HepG2 (cell line): ENCODE data around the gene PSAP. TPM values are rescaled to one million over a fixed set of nuclear protein-coding genes. Genes with fewer than 3 reads are reported as not detected.

Source experiments
- ATAC-seq: fragments of 200-7000 bp; cut with Tn5 transposase; 3 replicates; pipeline ENCODE4 v1.9.1; 2020; ENCODE audit warnings: mild to moderate bottlenecking, moderate library complexity
- BruUV-seq: library from RNA; stranded (reverse); fragments of 400-500 nt; replicated peaks from 2 replicates; lab custom pipeline; 2021; lab: Mats Ljungman, UMichigan
- CTCF ChIA-PET: fragments of 300-600 bp; formaldehyde crosslinking; extraction: SDS; loops from one replicate; lab custom pipeline; 2021; ENCODE audit warnings: low total read pairs, inconsistent platforms, low intra/inter-chr PET ratio; lab: Yijun Ruan, JAX
- POLR2A ChIA-PET: fragments of 350-600 bp; sonication (Branson Sonifier 250); formaldehyde crosslinking; loops from one replicate; lab custom pipeline; 2020; ENCODE audit warnings: antibody characterized with exemption, inconsistent platforms; lab: Yijun Ruan, JAX
- DNase-seq: peaks from one replicate; pipeline ENCODE4 v3.0.0-alpha.2; 2015; ENCODE audit warnings: low spot score
- FAIRE-seq: peaks from 3 replicates; lab custom pipeline; 2011; peaks lifted over from hg19 to GRCh38; lab: Jason Lieb, UNC
- H2AFZ ChIP-seq: one replicate; pipeline ENCODE4 v1.6.1; 2011; ENCODE audit warnings: low read length, inconsistent platforms
- H3K27ac ChIP-seq: fragments of 300-600 bp; 3 replicates; pipeline ENCODE4 v1.8.0; 2011; ENCODE audit warnings: mixed run types, mild to moderate bottlenecking, mixed read lengths, low read length, inconsistent platforms; ENCODE audit not compliant: insufficient read depth; ENCODE audit errors: extremely low read length
- H3K27me3 ChIP-seq, 2 experiments: fragments of 200-600 bp in 1 of 2; 2 replicates in 1 of 2; 3 replicates in 1 of 2; pipeline versions ENCODE4 v1.6.0 to v1.8.0; 2011; ENCODE audit warnings: low read length in 2 of 2, mild to moderate bottlenecking in 2 of 2, moderate library complexity in 2 of 2, inconsistent platforms in 1 of 2; ENCODE audit not compliant: insufficient read depth in 2 of 2, control insufficient read depth in 1 of 2
- H3K36me3 ChIP-seq, 2 experiments: fragments of 200-600 bp in 1 of 2; replicated peaks in 1 of 2; 2 replicates in 1 of 2; 3 replicates in 1 of 2; pipeline versions ENCODE4 v1.5.1 to v1.8.0; 2011; ENCODE audit warnings: low read length in 2 of 2, inconsistent platforms in 1 of 2; ENCODE audit not compliant: insufficient read depth in 2 of 2, control insufficient read depth in 1 of 2
- H3K4me1 ChIP-seq: 2 replicates; pipeline ENCODE4 v1.5.1; 2012; ENCODE audit warnings: low read length, inconsistent platforms; ENCODE audit not compliant: insufficient read depth
- H3K4me2 ChIP-seq: 2 replicates; pipeline ENCODE4 v1.6.0; 2011; ENCODE audit warnings: low read depth, low read length, inconsistent platforms
- H3K4me3 ChIP-seq, 3 experiments: fragments of 200-600 bp in 1 of 3; sonication (generic), shearing (Covaris generic) in 1 of 3; replicated peaks in 1 of 3; 2 replicates each; pipeline ENCODE4 v1.5.1; 2011 to 2016; ENCODE audit warnings: low read length in 3 of 3, inconsistent platforms in 2 of 3, low read depth in 2 of 3, mild to moderate bottlenecking in 2 of 3, control low read depth in 1 of 3, mixed read lengths in 1 of 3; ENCODE audit not compliant: insufficient read depth in 1 of 3
- H3K79me2 ChIP-seq: one replicate; pipeline ENCODE4 v1.6.1; 2011; ENCODE audit warnings: low read length, inconsistent platforms; ENCODE audit not compliant: insufficient read depth
- H3K9ac ChIP-seq: 2 replicates; pipeline ENCODE4 v1.6.0; 2011; ENCODE audit warnings: mild to moderate bottlenecking, low read depth, low read length, inconsistent platforms; ENCODE audit not compliant: insufficient read depth
- H3K9me3 ChIP-seq: 2 replicates; pipeline ENCODE4 v1.5.1; 2012; ENCODE audit warnings: mild to moderate bottlenecking, low read length
- H4K20me1 ChIP-seq: 2 replicates; pipeline ENCODE4 v1.6.0; 2011; ENCODE audit warnings: inconsistent platforms, mild to moderate bottlenecking, low read length, moderate library complexity; ENCODE audit not compliant: insufficient read depth
- DR1 ChIP-seq: sonication (generic); formaldehyde crosslinking; IDR thresholded peaks from 2 replicates; pipeline ENCODE4 v1.8.0; 2021; ENCODE audit warnings: mild to moderate bottlenecking, missing genetic modification reagents, inconsistent platforms
- ETV5 ChIP-seq: IDR thresholded peaks from 2 replicates; pipeline ENCODE4 v1.6.1; 2018; ENCODE audit warnings: missing biosample characterization, missing genetic modification reagents, inconsistent platforms, borderline replicate concordance
- SMARCE1 ChIP-seq: fragments of 450-650 bp; IDR thresholded peaks from 2 replicates; pipeline ENCODE4 v1.6.1; 2017; ENCODE audit warnings: borderline replicate concordance
- ZBTB33 ChIP-seq: sonication (generic); formaldehyde crosslinking; IDR thresholded peaks from 2 replicates; pipeline ENCODE4 v1.4.0; 2020; ENCODE audit warnings: missing genetic modification reagents
- ZNF143 ChIP-seq: sonication (generic); formaldehyde crosslinking; IDR thresholded peaks from 2 replicates; pipeline ENCODE4 v1.4.0; 2020; ENCODE audit warnings: missing genetic modification reagents
- ZNF816 ChIP-seq: sonication (generic); formaldehyde crosslinking; IDR thresholded peaks from 2 replicates; pipeline ENCODE4 v1.8.0; 2022; ENCODE audit warnings: missing genetic modification reagents, mild to moderate bottlenecking, borderline replicate concordance
- ZZZ3 ChIP-seq: sonication (generic); formaldehyde crosslinking; IDR thresholded peaks from 2 replicates; pipeline ENCODE4 v1.4.0; 2020; ENCODE audit warnings: missing genetic modification reagents, mild to moderate bottlenecking, borderline replicate concordance
- WGBS: methylation state at CpG from one replicate; pipeline ENCODE4 v1.1.6; 2017; ENCODE audit warnings: low lambda C conversion rate; 5-methylcytosine and 5-hydroxymethylcytosine counted together
- in situ Hi-C: cut with HindIII; loops from 2 replicates; pipeline ENCODE4 v1.10.0; 2017; ENCODE audit warnings: low pct_unique_long_range_greater_than_20kb; ENCODE audit not compliant: extremely low pct_ligation_motif_present
- intact Hi-C: fragments of 100-400 bp; cut with micrococcal nuclease; formaldehyde crosslinking; loops from one replicate; pipeline ENCODE4 v1.10.0; 2022; ENCODE audit not compliant: unreplicated experiment
- polyA plus RNA-seq, 8 experiments: library from polyadenylated mRNA; depleted of rRNA in 3 of 8; stranded (reverse) in 7 of 8; unstranded in 1 of 8; fragments of >200 nt; fragmentation: Illumina TruSeq in 4 of 8; extraction: Trizol in 4 of 8; gene quantifications; 2 replicates each; pipeline versions ENCODE4 v1.2.1 to v1.2.3, GENCODE V29; 2011 to 2016; ENCODE audit warnings: low read depth in 4 of 8, missing spikeins in 1 of 8, mixed read lengths in 1 of 8; ENCODE audit not compliant: insufficient read depth in 1 of 8
- total RNA-seq, 5 experiments: library from RNA; depleted of rRNA; stranded (reverse); fragments of >200 nt; fragmentation: Illumina TruSeq; extraction: Trizol; gene quantifications; 2 replicates each; pipeline ENCODE4 v1.2.3, GENCODE V29; 2016; ENCODE audit warnings: low read depth in 1 of 5
- TF ChIP-seq, protein P1 (sequence below): sonication (generic); formaldehyde crosslinking; IDR thresholded peaks from 2 replicates; pipeline ENCODE4 v1.4.0; 2020; ENCODE audit warnings: mild to moderate bottlenecking, missing genetic modification reagents
- TF ChIP-seq, protein P2 (sequence below): sonication (generic); formaldehyde crosslinking; IDR thresholded peaks from 2 replicates; pipeline ENCODE4 v1.4.0; 2020; ENCODE audit warnings: missing genetic modification reagents, low read depth, mild to moderate bottlenecking, borderline replicate concordance
- TF ChIP-seq, protein P3 (sequence below): sonication (generic); formaldehyde crosslinking; IDR thresholded peaks from 2 replicates; pipeline ENCODE4 v1.4.0; 2020; ENCODE audit warnings: missing genetic modification reagents

Gene PSAP
- total and polyA plus RNA-seq, 2 of the 13 experiments (the other 11 are each of a cell fraction or from before 2014, with no cell fraction given) = 323 to 643 TPM

DNA sequence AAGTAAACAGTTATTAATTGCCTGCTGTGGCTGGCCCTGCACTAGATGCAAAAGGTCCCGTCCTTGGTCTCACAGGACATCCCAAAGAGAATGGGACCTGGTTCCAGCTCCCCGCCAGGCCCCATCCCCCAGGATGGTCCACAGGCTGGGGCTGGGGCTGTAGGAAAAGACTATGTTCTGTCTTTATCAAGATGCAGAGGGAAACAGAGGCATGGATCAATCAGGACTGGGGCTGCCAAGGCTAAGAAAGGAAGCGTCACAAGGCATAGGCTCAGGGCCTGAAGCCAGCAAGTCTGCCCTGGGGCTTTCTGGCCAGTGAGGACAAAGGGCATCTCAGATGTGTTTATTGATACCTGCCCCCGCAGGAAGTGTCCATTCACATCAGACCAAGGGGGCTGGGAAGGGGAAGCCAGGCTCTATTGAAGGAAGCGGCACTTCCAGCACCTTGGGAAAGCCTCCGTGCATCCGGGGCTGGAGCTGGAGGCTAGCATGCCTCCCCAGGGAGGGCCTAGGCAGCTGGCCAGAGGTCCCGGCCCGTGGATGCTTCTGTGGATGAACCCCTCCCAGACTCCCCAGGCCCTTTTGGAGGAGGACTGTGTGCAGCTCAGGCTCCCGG, 83.5 kb downstream of the PSAP start:
- WGBS = 3% methylated on average over 4 of the region's 10 CpGs
- BruUV-seq = no TSS peak
- FAIRE-seq = no peak
- TF ChIP-seq DR1 (CRISPR knock-in tag) = no peak
- TF ChIP-seq ZNF143 (CRISPR knock-in tag) = no peak
- no peak for TF ChIP-seq ZNF816 (CRISPR knock-in tag)
- no peak for TF ChIP-seq ZZZ3
- peak; percentile 69; the same call in 1 of the 2 replicates for TF ChIP-seq ETV5
- TF ChIP-seq, protein P1, sequence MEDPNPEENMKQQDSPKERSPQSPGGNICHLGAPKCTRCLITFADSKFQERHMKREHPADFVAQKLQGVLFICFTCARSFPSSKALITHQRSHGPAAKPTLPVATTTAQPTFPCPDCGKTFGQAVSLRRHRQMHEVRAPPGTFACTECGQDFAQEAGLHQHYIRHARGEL = no peak
- no peak for TF ChIP-seq SMARCE1
- TF ChIP-seq ZBTB33 (CRISPR knock-in tag) = no peak
- TF ChIP-seq, protein P2, sequence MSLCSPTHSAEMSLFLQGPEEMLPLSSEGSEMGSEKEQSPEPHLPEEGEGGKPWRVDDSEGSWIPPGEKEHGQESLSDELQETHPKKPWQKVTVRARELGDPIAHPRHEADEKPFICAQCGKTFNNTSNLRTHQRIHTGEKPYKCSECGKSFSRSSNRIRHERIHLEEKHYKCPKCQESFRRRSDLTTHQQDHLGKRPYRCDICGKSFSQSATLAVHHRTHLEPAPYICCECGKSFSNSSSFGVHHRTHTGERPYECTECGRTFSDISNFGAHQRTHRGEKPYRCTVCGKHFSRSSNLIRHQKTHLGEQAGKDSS (CRISPR knock-in tag) = no peak
- TF ChIP-seq, protein P3, sequence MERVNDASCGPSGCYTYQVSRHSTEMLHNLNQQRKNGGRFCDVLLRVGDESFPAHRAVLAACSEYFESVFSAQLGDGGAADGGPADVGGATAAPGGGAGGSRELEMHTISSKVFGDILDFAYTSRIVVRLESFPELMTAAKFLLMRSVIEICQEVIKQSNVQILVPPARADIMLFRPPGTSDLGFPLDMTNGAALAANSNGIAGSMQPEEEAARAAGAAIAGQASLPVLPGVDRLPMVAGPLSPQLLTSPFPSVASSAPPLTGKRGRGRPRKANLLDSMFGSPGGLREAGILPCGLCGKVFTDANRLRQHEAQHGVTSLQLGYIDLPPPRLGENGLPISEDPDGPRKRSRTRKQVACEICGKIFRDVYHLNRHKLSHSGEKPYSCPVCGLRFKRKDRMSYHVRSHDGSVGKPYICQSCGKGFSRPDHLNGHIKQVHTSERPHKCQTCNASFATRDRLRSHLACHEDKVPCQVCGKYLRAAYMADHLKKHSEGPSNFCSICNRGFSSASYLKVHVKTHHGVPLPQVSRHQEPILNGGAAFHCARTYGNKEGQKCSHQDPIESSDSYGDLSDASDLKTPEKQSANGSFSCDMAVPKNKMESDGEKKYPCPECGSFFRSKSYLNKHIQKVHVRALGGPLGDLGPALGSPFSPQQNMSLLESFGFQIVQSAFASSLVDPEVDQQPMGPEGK (CRISPR knock-in tag) = peak; percentile 16; the same call in 1 of the 2 replicates

More for the DNA sequence above, 83.5 kb downstream of the PSAP start:
- Histone ChIP-seq H3K27me3 (peaks cover 3 to 24% of the 10 kb centered on the region in 2 experiments; a peak in 4 of 5 replicates), H2AFZ (no peak overlapping the region), H3K9me3 (no peaks in the 10 kb centered on the region), H3K4me2 (peak overlapping the region; percentile 61), H3K4me1 (peaks cover 42% of the 10 kb centered on the region), H3K4me3 (peak overlapping the region in 1 of 3 experiments; percentile 17; a peak in 1 of 6 replicates), H3K27ac (peak overlapping the region; percentile 39), H3K9ac (no peak overlapping the region), H4K20me1 (no peaks in the 10 kb centered on the region), H3K36me3 (no peaks in the 10 kb centered on the region), H3K79me2 (no peaks in the 10 kb centered on the region)
- in situ Hi-C loops (no loop called here), intact Hi-C loops (no loop called here)
- ChIA-PET POLR2A (interaction anchor here (0.8 to 1.1 kb wide), 2 partner anchors 83 to 449 kb away, joined by 4 to 6 read pairs; partner anchors contain the start of genes PSAP and SLC29A3), CTCF (no interaction called here)
- ATAC-seq = peak; percentile 18
- peak; percentile 42 for DNase-seq
